Bronchial epithelial cell (primary cell): Measurements from ENCODE around the gene MRPL9. TPM values are rescaled to one million over a fixed set of nuclear protein-coding genes. Genes with fewer than 3 reads are reported as not detected.

Experiments
- DNase-seq: peaks from one replicate; pipeline ENCODE4 v3.0.0-alpha.2; 2010; ENCODE audit warnings: low read depth
- FAIRE-seq: peaks from 2 replicates; lab custom pipeline; 2011; peaks lifted over from hg19 to GRCh38; lab: Jason Lieb, UNC
- H3K27me3 ChIP-seq: 2 replicates; pipeline ENCODE4 v1.5.1; 2011; ENCODE audit warnings: low read length; ENCODE audit not compliant: control insufficient read depth, insufficient read depth
- H3K36me3 ChIP-seq: 2 replicates; pipeline ENCODE4 v1.5.1; 2011; ENCODE audit warnings: low read length; ENCODE audit not compliant: control insufficient read depth, insufficient read depth
- H3K4me3 ChIP-seq: 2 replicates; pipeline ENCODE4 v1.5.1; 2011; ENCODE audit warnings: mild to moderate bottlenecking, low read depth, low read length, control low read depth
- CTCF ChIP-seq: IDR thresholded peaks from 2 replicates; pipeline ENCODE4 v1.5.1; 2011; ENCODE audit warnings: mild to moderate bottlenecking, moderate library complexity, low read length, control low read depth, inconsistent platforms; ENCODE audit not compliant: insufficient read depth, severe bottlenecking
- total RNA-seq: library from RNA; depleted of rRNA; stranded (reverse); fragments of >200 nt; gene quantifications from 2 replicates; pipeline ENCODE4 v1.2.1, GENCODE V29; 2014

The MRPL9 gene
- total RNA-seq, 1 donor from 2014 or later = 83.2 TPM

GRCh38 chr1:151807131-151807530 is 43.8 kb upstream of the MRPL9 start:
- FAIRE-seq = no peak
- no peak for TF ChIP-seq CTCF
- DNase-seq = no peak
- Histone ChIP-seq H3K4me3 (no peak overlapping the region), H3K27me3 (peaks cover 13% of the 10 kb centered on the region), H3K36me3 (no peaks in the 10 kb centered on the region)

GRCh38 chr1:151806170-151806569 is 42.9 kb upstream of the MRPL9 start:
- Histone ChIP-seq H3K4me3 (no peak overlapping the region), H3K27me3 (peaks cover 13% of the 10 kb centered on the region), H3K36me3 (no peaks in the 10 kb centered on the region)
- DNase-seq = no peak
- FAIRE-seq = no peak
- no peak for TF ChIP-seq CTCF

DNA sequence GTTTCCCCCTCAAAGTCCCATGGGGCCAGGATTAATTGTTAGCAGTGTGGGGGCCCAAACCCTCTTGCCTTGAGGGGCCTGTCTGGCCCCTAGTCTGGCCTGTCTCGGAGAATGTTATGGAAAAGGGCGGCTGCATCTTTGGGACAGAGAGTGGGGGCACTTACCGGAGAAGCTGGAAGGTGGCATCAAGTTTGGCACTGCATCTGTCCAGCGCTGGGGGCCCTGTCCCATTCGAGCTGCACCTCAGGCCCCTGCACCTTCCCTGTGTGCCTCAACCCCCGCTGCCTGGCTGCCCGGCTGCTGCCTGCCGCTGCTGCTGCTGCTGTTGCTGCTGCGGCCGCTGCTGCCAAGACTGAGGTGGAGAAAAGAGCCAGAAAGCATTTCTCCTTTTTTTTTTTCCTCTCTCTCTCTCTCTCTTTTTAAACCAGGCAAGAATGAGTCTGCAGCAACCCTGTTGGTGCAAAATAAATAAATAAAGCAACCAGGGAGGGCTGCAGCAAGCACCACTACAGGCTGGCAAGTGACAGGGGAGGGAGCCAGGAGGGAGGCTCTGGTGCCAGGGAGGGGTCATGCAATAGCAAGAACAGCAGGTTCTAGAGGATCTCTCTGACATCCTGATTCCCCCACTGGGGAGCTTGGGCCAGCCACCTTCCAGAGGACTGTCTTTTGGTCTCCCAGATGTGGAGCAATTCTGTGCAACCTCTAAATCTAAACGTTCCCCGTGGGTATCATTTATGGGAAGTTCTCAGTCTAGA is 41.9 kb upstream of the MRPL9 start, which contains the start of gene LINGO4:
TSS of gene LINGO4 (minus strand) at position 354 of the 755 bp plus-strand sequence. CDS start 2,715 bp downstream, outside the sequence.
- no peak for DNase-seq

GRCh38 chr1:151803915-151804314 is 40.6 kb upstream of the MRPL9 start:
- DNase-seq = no peak
- Histone ChIP-seq H3K36me3 (no peaks in the 10 kb centered on the region), H3K27me3 (peaks cover 17% of the 10 kb centered on the region), H3K4me3 (no peak overlapping the region)
- FAIRE-seq = no peak
- TF ChIP-seq CTCF = no peak

More for the DNA sequence above, 41.9 kb upstream of the MRPL9 start, which contains the start of gene LINGO4:
- no peak within 1 kb of the TSS for H3K4me3 ChIP-seq
- H3K36me3 ChIP-seq = no peaks in the 10 kb centered on the region
- peaks cover 13% of the 10 kb centered on the region for H3K27me3 ChIP-seq
- no peak for FAIRE-seq
- TF ChIP-seq CTCF = no peak

DNA sequence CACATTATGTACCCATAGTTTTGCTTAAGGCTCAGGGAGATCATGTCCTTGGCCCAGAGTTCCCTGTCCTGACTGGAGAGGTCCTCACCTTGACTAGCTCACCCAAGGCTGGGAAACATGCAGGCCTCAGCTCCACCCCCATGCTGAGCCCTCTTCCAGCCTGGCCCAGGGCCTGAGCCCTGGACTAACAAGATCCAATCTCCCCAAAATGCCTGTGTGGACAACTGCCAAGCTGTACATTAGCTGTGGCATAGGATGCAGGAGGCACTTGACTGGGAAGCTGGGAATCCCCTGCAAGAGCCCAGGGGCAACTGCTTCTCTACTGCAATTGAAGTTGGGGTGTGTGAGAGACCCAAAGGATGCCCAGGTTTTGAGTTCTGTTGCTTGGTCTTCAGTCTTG is 39.9 kb upstream of the MRPL9 start:
- peaks cover 17% of the 10 kb centered on the region for H3K27me3 ChIP-seq
- H3K4me3 ChIP-seq = no peak overlapping the region
- TF ChIP-seq CTCF = no peak
- H3K36me3 ChIP-seq = no peaks in the 10 kb centered on the region
- DNase-seq (no peak), FAIRE-seq (no peak)
